ENCODE data around the gene NAA80.
"Not testable (repeated sequence)": the region's sequence is repeated elsewhere in the genome, so short reads cannot be mapped to it uniquely, and the experiment has no call there.

The NAA80 gene

GRCh38 chr3:50263478-50264382 is 35.5 kb downstream of the NAA80 start:
- H3K9me2 ChIP-seq (replicated peaks; ENCODE audit: low read depth, low read length) = no peaks in the 10 kb centered on the region
- H3K4me3 ChIP-seq (ENCODE audit: low read length, poor library complexity, severe bottlenecking) = no peak overlapping the region
- no peaks in the 10 kb centered on the region for H3K27me3 ChIP-seq (ENCODE audit: insufficient read depth, low read length, poor library complexity, severe bottlenecking)
- peaks cover 4% of the 10 kb centered on the region; the same call in 1 of the 2 replicates for H3F3A ChIP-seq (ENCODE audit: low read depth)
- peaks cover 12% of the 10 kb centered on the region; the same call in 1 of the 2 replicates for H3K79me2 ChIP-seq (ENCODE audit: insufficient read depth, low read length)
- no peak overlapping the region for H3K9ac ChIP-seq (ENCODE audit: low read depth, low read length, poor library complexity, severe bottlenecking)
- H4K20me1 ChIP-seq (ENCODE audit: insufficient read depth, low read length, poor library complexity, severe bottlenecking) = no peaks in the 10 kb centered on the region
- H3K36me3 ChIP-seq (ENCODE audit: insufficient read depth, low read length) = peaks cover 8% of the 10 kb centered on the region; the same call in 1 of the 2 replicates
- no peaks in the 10 kb centered on the region for H3K9me3 ChIP-seq (ENCODE audit: insufficient read depth, low read depth, low read length)
- no peak for TF ChIP-seq EZH2phosphoT487 (IDR thresholded peaks at IDR 0.05; ENCODE audit: borderline replicate concordance)
- no peak for TF ChIP-seq CTCF (conservative IDR thresholded peaks at IDR 0.05; ENCODE audit: low read length)
- H2AFZ ChIP-seq (ENCODE audit: low read length) = no peak overlapping the region
- H3K4me1 ChIP-seq (ENCODE audit: insufficient read depth, low read length, poor library complexity, severe bottlenecking) = peaks cover 13% of the 10 kb centered on the region
- no peak overlapping the region for H3K4me2 ChIP-seq (ENCODE audit: low read depth, low read length, poor library complexity, severe bottlenecking)

GRCh38 chr3:50262778-50263177 is 36.4 kb downstream of the NAA80 start:
- no peak overlapping the region for H2AFZ ChIP-seq (ENCODE audit: low read length)
- H3K27me3 ChIP-seq (ENCODE audit: insufficient read depth, low read length, poor library complexity, severe bottlenecking) = no peaks in the 10 kb centered on the region
- no peak overlapping the region for H3K9ac ChIP-seq (ENCODE audit: low read depth, low read length, poor library complexity, severe bottlenecking)
- H3K4me2 ChIP-seq (ENCODE audit: low read depth, low read length, poor library complexity, severe bottlenecking) = no peak overlapping the region
- peaks cover 17% of the 10 kb centered on the region; the same call in 1 of the 2 replicates for H3K36me3 ChIP-seq (ENCODE audit: insufficient read depth, low read length)
- no peaks in the 10 kb centered on the region for H3K9me3 ChIP-seq (ENCODE audit: insufficient read depth, low read depth, low read length)
- TF ChIP-seq EZH2phosphoT487 (IDR thresholded peaks at IDR 0.05; ENCODE audit: borderline replicate concordance) (no peak), CTCF (conservative IDR thresholded peaks at IDR 0.05; ENCODE audit: low read length) (no peak)
- peaks cover 4% of the 10 kb centered on the region; the same call in 1 of the 2 replicates for H3F3A ChIP-seq (ENCODE audit: low read depth)
- peaks cover 2% of the 10 kb centered on the region for H4K20me1 ChIP-seq (ENCODE audit: insufficient read depth, low read length, poor library complexity, severe bottlenecking)
- no peaks in the 10 kb centered on the region for H3K9me2 ChIP-seq (replicated peaks; ENCODE audit: low read depth, low read length)
- peaks cover 13% of the 10 kb centered on the region for H3K4me1 ChIP-seq (ENCODE audit: insufficient read depth, low read length, poor library complexity, severe bottlenecking)
- peaks cover 12% of the 10 kb centered on the region; the same call in 1 of the 2 replicates for H3K79me2 ChIP-seq (ENCODE audit: insufficient read depth, low read length)
- H3K4me3 ChIP-seq (ENCODE audit: low read length, poor library complexity, severe bottlenecking) = no peak overlapping the region

- not testable (repeated sequence) for H3K4me3 ChIP-seq (ENCODE audit: low read length, poor library complexity, severe bottlenecking); H3K9me3 ChIP-seq (ENCODE audit: insufficient read depth, low read depth, low read length); H3K9ac ChIP-seq (ENCODE audit: low read depth, low read length, poor library complexity, severe bottlenecking); H3K4me2 ChIP-seq (ENCODE audit: low read depth, low read length, poor library complexity, severe bottlenecking); H4K20me1 ChIP-seq (ENCODE audit: insufficient read depth, low read length, poor library complexity, severe bottlenecking); H2AFZ ChIP-seq (ENCODE audit: low read length); H3F3A ChIP-seq (ENCODE audit: low read depth); H3K27me3 ChIP-seq (ENCODE audit: insufficient read depth, low read length, poor library complexity, severe bottlenecking); H3K9me2 ChIP-seq (replicated peaks; ENCODE audit: low read depth, low read length)
- Histone ChIP-seq H3K36me3 (ENCODE audit: insufficient read depth, low read length) (peaks cover 23% of the 10 kb centered on the region; the same call in 1 of the 2 replicates), H3K4me1 (ENCODE audit: insufficient read depth, low read length, poor library complexity, severe bottlenecking) (peaks cover 13% of the 10 kb centered on the region), H3K79me2 (ENCODE audit: insufficient read depth, low read length) (peaks cover 12% of the 10 kb centered on the region; the same call in 1 of the 2 replicates)
Measured at GRCh38 chr3:50262200-50262599, 37.0 kb downstream of the NAA80 start.

Data from Loucy (cell line).